ENCODE results near the gene DAB2IP.

The DAB2IP gene

GRCh38 chr9:121811751-121812150 is 160.3 kb downstream of the DAB2IP start:
- TF ChIP-seq GLIS1 (tag by site-specific recombination; IDR thresholded peaks at IDR 0.05) (no peak), ZNF140 (tag by site-specific recombination; IDR thresholded peaks at IDR 0.05) (no peak), ZNF629 (tag by site-specific recombination; IDR thresholded peaks at IDR 0.05) (no peak), ZNF362 (tag by site-specific recombination; IDR thresholded peaks at IDR 0.05) (no peak), ZFHX2 (tag by site-specific recombination; conservative IDR thresholded peaks at IDR 0.05) (no peak), KLF16 (tag by site-specific recombination; IDR thresholded peaks at IDR 0.05) (no peak), ZNF560 (tag by site-specific recombination; IDR thresholded peaks at IDR 0.05; ENCODE audit: borderline replicate concordance) (no peak)
- CTCF ChIA-PET: interaction anchor here (0.6 kb wide), 1 partner anchor 278 kb away, joined by 4 read pairs; no protein-coding TSS in a partner anchor
- Histone ChIP-seq H3K4me3 (ENCODE audit: low read depth, low read length) (no peak overlapping the region), H3K27ac (ENCODE audit: extremely low read depth, low read depth, low read length) (no peak overlapping the region), H3K36me3 (ENCODE audit: control insufficient read depth in 2 of 2, insufficient read depth in 1 of 2, low read length in 2 of 2) (no peaks in the 10 kb centered on the region), H3K9me3 (ENCODE audit: control insufficient read depth, insufficient read depth, low read depth, low read length) (no peaks in the 10 kb centered on the region), H3K4me1 (ENCODE audit: control insufficient read depth, insufficient read depth, low read length) (no peaks in the 10 kb centered on the region)
- POLR2A ChIA-PET: no interaction called here

GRCh38 chr9:121812159-121812735 is 160.8 kb downstream of the DAB2IP start:
- H3K9me3 ChIP-seq (ENCODE audit: control insufficient read depth, insufficient read depth, low read depth, low read length): no peaks in the 10 kb centered on the region
- CTCF ChIA-PET: interaction anchor here (0.6 kb wide), 2 partner anchors 277 to 368 kb away, joined by 4 read pairs; no protein-coding TSS in a partner anchor
- no peak overlapping the region for H3K4me3 ChIP-seq (ENCODE audit: low read depth, low read length)
- POLR2A ChIA-PET: no interaction called here
- TF ChIP-seq ZSCAN23 (tag by site-specific recombination; IDR thresholded peaks at IDR 0.05) (no peak), BCL11B (tag by site-specific recombination; IDR thresholded peaks at IDR 0.05; ENCODE audit: low read depth) (no peak), ZNF211 (tag by site-specific recombination; IDR thresholded peaks at IDR 0.05; ENCODE audit: low read depth) (no peak), ZFP69B (tag by site-specific recombination; IDR thresholded peaks at IDR 0.05) (no peak), ZSCAN30 (tag by site-specific recombination; IDR thresholded peaks at IDR 0.05) (no peak), ZNF214 (tag by site-specific recombination; IDR thresholded peaks at IDR 0.05; ENCODE audit: borderline replicate concordance) (no peak), ZNF157 (tag by site-specific recombination; IDR thresholded peaks at IDR 0.05) (no peak), ZNF169 (tag by site-specific recombination; IDR thresholded peaks at IDR 0.05) (no peak), PRDM2 (tag by site-specific recombination; IDR thresholded peaks at IDR 0.05; ENCODE audit: borderline replicate concordance) (no peak)
- no peaks in the 10 kb centered on the region for H3K4me1 ChIP-seq (ENCODE audit: control insufficient read depth, insufficient read depth, low read length)
- H3K27ac ChIP-seq (ENCODE audit: extremely low read depth, low read depth, low read length): no peak overlapping the region
- no peaks in the 10 kb centered on the region for H3K36me3 ChIP-seq (ENCODE audit: control insufficient read depth in 2 of 2, insufficient read depth in 1 of 2, low read length in 2 of 2)
